Measurements from ENCODE around the gene MIER1.
"Not testable (repeated sequence)": the region's sequence is repeated elsewhere in the genome, so short reads cannot be mapped to it uniquely, and the experiment has no call there.

DNA sequence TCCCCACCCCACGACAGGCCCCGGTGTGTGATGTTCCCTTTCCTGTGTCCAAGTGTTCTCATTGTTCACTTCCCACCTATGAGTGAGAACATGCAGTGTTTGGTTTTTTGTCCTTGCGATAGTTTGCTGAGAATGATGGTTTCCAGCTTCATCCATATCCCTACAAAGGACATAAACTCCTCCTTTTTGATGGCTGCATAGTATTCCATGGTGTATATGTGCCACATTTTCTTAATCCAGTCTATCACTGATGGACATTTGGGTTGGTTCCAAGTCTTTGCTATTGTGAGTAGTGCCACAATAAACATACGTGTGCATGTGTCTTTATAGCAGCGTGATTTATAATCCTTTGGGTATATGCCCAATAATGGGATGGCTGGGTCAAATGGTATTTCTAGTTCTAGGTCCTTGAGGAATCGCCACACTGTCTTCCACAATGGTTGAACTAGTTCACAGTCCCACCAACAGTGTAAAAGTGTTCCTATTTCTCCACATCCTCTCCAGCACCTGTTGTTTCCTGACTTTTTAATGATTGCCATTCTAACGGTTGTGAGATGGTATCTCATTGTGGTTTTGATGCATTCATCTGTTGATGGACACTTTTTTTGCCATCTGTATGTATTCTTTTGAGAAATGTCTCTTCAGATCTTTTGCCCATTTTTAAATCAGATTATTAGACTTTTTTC lies 41.5 kb downstream of the MIER1 start:
- TF ChIP-seq, protein P1, sequence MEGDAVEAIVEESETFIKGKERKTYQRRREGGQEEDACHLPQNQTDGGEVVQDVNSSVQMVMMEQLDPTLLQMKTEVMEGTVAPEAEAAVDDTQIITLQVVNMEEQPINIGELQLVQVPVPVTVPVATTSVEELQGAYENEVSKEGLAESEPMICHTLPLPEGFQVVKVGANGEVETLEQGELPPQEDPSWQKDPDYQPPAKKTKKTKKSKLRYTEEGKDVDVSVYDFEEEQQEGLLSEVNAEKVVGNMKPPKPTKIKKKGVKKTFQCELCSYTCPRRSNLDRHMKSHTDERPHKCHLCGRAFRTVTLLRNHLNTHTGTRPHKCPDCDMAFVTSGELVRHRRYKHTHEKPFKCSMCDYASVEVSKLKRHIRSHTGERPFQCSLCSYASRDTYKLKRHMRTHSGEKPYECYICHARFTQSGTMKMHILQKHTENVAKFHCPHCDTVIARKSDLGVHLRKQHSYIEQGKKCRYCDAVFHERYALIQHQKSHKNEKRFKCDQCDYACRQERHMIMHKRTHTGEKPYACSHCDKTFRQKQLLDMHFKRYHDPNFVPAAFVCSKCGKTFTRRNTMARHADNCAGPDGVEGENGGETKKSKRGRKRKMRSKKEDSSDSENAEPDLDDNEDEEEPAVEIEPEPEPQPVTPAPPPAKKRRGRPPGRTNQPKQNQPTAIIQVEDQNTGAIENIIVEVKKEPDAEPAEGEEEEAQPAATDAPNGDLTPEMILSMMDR (IDR thresholded peaks at IDR 0.05), result not testable (repeated sequence)
- TF ChIP-seq POLR2A (IDR thresholded peaks at IDR 0.05), result not testable (repeated sequence)
